Calu3 (cell line): ENCODE data around the gene STAT3. TPM values are rescaled to one million over a fixed set of nuclear protein-coding genes. Genes with fewer than 3 reads are reported as not detected.

Source experiments
- BruUV-seq: library from RNA; stranded (reverse); fragments of 400-500 nt; replicated peaks from 2 replicates; lab custom pipeline; 2021; lab: Mats Ljungman, UMichigan
- CTCF ChIA-PET: fragments of 300-600 bp; sonication (Branson Sonifier 250); formaldehyde crosslinking; loops from one replicate; lab custom pipeline; 2022; ENCODE audit warnings: antibody characterized with exemption; lab: Charles Lee
- DNase-seq: peaks from one replicate; pipeline ENCODE4 v3.0.0; 2022
- H3K27ac Mint-ChIP-seq: one replicate; pipeline ENCODE4 v1.8.0; 2022; ENCODE audit warnings: mixed read lengths; ENCODE audit not compliant: unreplicated experiment
- H3K27me3 Mint-ChIP-seq: one replicate; pipeline ENCODE4 v1.8.0; 2022; ENCODE audit warnings: mixed read lengths; ENCODE audit not compliant: unreplicated experiment
- H3K36me3 Mint-ChIP-seq: one replicate; pipeline ENCODE4 v1.8.0; 2022; ENCODE audit warnings: mild to moderate bottlenecking, moderate library complexity, mixed read lengths; ENCODE audit not compliant: insufficient read depth, unreplicated experiment
- H3K4me1 Mint-ChIP-seq: one replicate; pipeline ENCODE4 v1.8.0; 2022; ENCODE audit warnings: mild to moderate bottlenecking, low read depth, mixed read lengths; ENCODE audit not compliant: unreplicated experiment
- H3K4me3 Mint-ChIP-seq: one replicate; pipeline ENCODE4 v1.8.0; 2022; ENCODE audit warnings: mild to moderate bottlenecking, low read depth, moderate library complexity, mixed read lengths; ENCODE audit not compliant: unreplicated experiment
- H3K9me3 Mint-ChIP-seq: one replicate; pipeline ENCODE4 v1.8.0; 2022; ENCODE audit warnings: low read depth, mixed read lengths; ENCODE audit not compliant: unreplicated experiment
- intact Hi-C: fragments of 100-400 bp; cut with micrococcal nuclease; formaldehyde crosslinking; loops from one replicate; pipeline ENCODE4 v1.10.0; 2022; ENCODE audit not compliant: unreplicated experiment
- total RNA-seq: library from RNA; stranded (reverse); gene quantifications from 2 replicates; pipeline ENCODE4 v1.2.3, GENCODE V29; 2022
- TF ChIP-seq, protein P1 (sequence below): fragments of 200-600 bp; IDR thresholded peaks from one replicate; pipeline ENCODE4 v1.8.0; 2022; ENCODE audit warnings: antibody characterized with exemption; ENCODE audit not compliant: unreplicated experiment

Gene STAT3
- total RNA-seq, 1 experiment from 2014 or later: 183 TPM

DNA sequence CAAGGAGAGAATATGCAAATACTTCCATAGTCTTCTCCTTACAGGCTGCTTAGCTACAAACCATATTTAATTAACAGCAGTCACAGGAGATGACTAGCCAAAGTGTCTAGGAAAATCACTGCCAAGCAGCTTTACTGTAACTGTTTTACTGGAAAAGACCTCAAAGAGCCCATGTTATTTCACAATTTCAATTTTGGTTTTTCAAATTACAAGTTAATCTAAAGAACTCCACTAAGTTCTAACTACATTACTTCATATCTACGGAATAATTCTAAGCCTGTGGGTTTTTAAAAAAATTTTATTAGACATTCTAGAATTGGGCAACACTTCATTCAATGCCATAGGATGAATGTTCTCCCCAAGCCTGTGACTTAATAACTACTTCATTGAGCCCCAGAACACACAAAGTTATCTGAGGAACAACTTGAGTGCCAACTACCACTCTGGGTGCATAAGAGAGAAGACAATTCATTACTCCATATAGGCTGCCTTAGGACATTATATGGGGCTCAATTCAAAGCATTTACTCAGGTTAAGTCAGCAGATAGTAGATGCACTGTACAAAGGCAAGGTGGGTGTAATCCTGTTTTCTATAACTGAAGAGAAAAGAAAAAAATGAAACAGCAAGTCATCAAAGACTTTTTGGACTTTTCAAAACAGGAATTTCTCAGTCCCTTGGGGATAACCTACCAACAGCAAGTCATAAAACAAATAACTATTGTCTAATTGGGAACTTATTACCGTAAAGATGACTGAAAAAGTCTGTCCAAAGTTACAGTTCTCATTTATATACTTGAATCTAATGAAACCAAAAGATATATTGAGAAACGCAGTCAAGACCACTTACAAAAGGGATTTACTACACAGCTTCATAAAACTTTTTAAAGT lies 33.0 kb downstream of the STAT3 start:
- peaks cover 4% of the 10 kb centered on the region for H3K36me3 Mint-ChIP-seq
- no peaks in the 10 kb centered on the region for H3K27me3 Mint-ChIP-seq
- no peak overlapping the region for H3K4me3 Mint-ChIP-seq
- TF ChIP-seq, protein P1, sequence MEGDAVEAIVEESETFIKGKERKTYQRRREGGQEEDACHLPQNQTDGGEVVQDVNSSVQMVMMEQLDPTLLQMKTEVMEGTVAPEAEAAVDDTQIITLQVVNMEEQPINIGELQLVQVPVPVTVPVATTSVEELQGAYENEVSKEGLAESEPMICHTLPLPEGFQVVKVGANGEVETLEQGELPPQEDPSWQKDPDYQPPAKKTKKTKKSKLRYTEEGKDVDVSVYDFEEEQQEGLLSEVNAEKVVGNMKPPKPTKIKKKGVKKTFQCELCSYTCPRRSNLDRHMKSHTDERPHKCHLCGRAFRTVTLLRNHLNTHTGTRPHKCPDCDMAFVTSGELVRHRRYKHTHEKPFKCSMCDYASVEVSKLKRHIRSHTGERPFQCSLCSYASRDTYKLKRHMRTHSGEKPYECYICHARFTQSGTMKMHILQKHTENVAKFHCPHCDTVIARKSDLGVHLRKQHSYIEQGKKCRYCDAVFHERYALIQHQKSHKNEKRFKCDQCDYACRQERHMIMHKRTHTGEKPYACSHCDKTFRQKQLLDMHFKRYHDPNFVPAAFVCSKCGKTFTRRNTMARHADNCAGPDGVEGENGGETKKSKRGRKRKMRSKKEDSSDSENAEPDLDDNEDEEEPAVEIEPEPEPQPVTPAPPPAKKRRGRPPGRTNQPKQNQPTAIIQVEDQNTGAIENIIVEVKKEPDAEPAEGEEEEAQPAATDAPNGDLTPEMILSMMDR: no peak
- no peak for DNase-seq
- CTCF ChIA-PET: no interaction called here
- H3K27ac Mint-ChIP-seq: no peak overlapping the region
- intact Hi-C loops: no loop called here
- no TSS peak for BruUV-seq
- no peaks in the 10 kb centered on the region for H3K4me1 Mint-ChIP-seq
- no peaks in the 10 kb centered on the region for H3K9me3 Mint-ChIP-seq

DNA sequence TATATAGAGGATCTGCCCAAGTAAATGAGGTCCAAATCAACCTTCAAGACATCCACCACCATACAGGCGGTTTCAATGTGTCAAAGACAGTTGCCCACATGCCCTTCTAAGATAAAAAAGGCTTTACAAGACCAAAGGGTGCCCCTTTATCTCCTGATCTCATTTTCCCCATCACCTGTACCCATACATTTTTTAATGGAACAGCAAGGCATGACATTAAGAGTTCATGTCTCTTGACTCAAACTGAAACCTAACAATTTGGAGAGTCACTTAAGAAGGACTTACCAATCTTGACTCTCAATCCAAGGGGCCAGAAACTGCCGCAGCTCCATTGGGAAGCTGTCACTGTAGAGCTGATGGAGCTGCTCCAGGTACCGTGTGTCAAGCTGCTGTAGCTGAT lies 40.1 kb downstream of the STAT3 start:
- peaks cover 24% of the 10 kb centered on the region for H3K4me1 Mint-ChIP-seq
- DNase-seq: no peak
- H3K36me3 Mint-ChIP-seq: peaks cover 49% of the 10 kb centered on the region
- no peaks in the 10 kb centered on the region for H3K27me3 Mint-ChIP-seq
- no peaks in the 10 kb centered on the region for H3K9me3 Mint-ChIP-seq
- TF ChIP-seq, protein P1: no peak
- no peak overlapping the region for H3K4me3 Mint-ChIP-seq
- no peak overlapping the region for H3K27ac Mint-ChIP-seq
- no TSS peak for BruUV-seq
- intact Hi-C loops: no loop called here
- CTCF ChIA-PET: no interaction called here

DNA sequence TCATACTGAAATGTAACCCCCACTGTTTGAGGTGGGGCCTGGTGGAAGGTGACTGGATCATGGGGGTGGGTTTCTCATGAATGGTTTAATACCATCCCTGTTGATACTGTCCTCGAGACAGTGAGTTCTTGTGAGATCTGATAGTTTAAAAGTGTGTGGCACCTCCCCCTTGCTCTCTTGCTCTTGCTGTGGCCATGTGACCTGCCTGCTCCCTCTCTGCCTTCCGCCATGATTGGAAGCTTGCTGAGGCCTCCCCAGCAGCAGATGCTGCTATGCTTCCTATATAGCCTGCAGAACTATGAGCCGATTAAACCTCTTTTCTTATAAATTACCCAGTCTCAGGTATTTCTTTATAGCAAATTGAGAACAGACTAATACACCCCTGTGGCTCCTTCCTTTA lies 40.6 kb downstream of the STAT3 start:
- H3K27me3 Mint-ChIP-seq: no peaks in the 10 kb centered on the region
- H3K27ac Mint-ChIP-seq: no peak overlapping the region
- H3K9me3 Mint-ChIP-seq: no peaks in the 10 kb centered on the region
- CTCF ChIA-PET: no interaction called here
- TF ChIP-seq, protein P1: no peak
- peaks cover 53% of the 10 kb centered on the region for H3K36me3 Mint-ChIP-seq
- no peak for DNase-seq
- peaks cover 24% of the 10 kb centered on the region for H3K4me1 Mint-ChIP-seq
- BruUV-seq: no TSS peak
- intact Hi-C loops: no loop called here
- H3K4me3 Mint-ChIP-seq: no peak overlapping the region

GRCh38 chr17:42347198-42347597 lies 41.0 kb downstream of the STAT3 start:
- TF ChIP-seq, protein P1: no peak
- H3K36me3 Mint-ChIP-seq: peaks cover 54% of the 10 kb centered on the region
- BruUV-seq: no TSS peak
- no peaks in the 10 kb centered on the region for H3K27me3 Mint-ChIP-seq
- DNase-seq: peak; percentile 47
- intact Hi-C loops: no loop called here
- H3K4me1 Mint-ChIP-seq: peaks cover 24% of the 10 kb centered on the region
- no peaks in the 10 kb centered on the region for H3K9me3 Mint-ChIP-seq
- no peak overlapping the region for H3K4me3 Mint-ChIP-seq
- H3K27ac Mint-ChIP-seq: no peak overlapping the region
- CTCF ChIA-PET: interaction anchor here (0.7 kb wide), 1 partner anchor 1400 kb away, joined by 5 read pairs; no protein-coding TSS in a partner anchor
